Left colon (tissue), 2 donors: ENCODE results near the gene DGKD. TPM values are rescaled to one million over a fixed set of nuclear protein-coding genes. Genes with fewer than 3 reads are reported as not detected.
A peak's percentile ranks its signal among the peaks of the same experiment; 100 is the strongest.

Source experiments
- ATAC-seq: fragments of 200-7000 bp; cut with Tn5 transposase; one replicate; pipeline ENCODE4 v1.9.1; 2020; ENCODE audit warnings: mild to moderate bottlenecking, moderate library complexity
- DNase-seq, 2 donors: peaks; one replicate each; pipeline ENCODE4 v3.0.0-alpha.2; 2020
- intact Hi-C, 2 donors: fragments of 100-400 bp; cut with DNase I in 1 of 2; cut with micrococcal nuclease in 1 of 2; formaldehyde crosslinking; loops; one replicate each; pipeline versions ENCODE4 v1.11.2 to v1.14.0; 2022; cut with DNase I, micrococcal nuclease
- total RNA-seq, 2 donors: library from RNA; stranded (reverse); fragmentation: NEBNext Ultra II Directional; extraction: Animal tissue kit (Norgen Biotek cat#: 25700); gene quantifications; one replicate each; pipeline ENCODE4 v1.2.1, GENCODE V29; 2021
- donor health status: DM: no; HTN: no; CAD: no.
- donor health status: DM: yes; HTN: yes; CAD: no.

DGKD gene
- total RNA-seq, 2 donors from 2014 or later = 91.3 to 93.2 TPM

- peak; percentile 6 for ATAC-seq
- no peak for DNase-seq
- intact Hi-C loops = no loop called here
These were observed 48.1 kb downstream of the DGKD start for GRCh38 chr2:233402346-233402745.

GRCh38 chr2:233402789-233403188 lies 48.5 kb downstream of the DGKD start:
- no peak for DNase-seq
- intact Hi-C loops = no loop called here
- peak; percentile 83 for ATAC-seq

DNA sequence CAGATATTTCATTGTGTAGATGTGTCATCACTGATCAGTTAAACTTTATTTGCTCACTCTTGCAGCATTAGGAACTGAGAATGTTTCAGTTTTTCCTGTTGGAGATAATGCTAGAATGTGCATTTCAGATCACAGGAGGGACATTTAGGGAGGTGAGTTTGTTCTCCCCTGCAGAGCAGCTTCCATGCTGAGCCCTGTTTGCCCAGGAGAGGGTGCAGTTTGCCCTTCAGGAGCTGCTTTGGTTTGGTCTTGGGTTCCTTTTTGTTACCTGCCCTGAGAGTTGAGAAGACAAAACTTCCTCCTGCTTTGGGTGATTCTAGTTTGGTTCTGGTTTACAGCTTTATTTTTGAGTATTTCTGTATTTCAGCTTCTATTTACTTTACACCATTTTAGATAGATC lies 49.9 kb downstream of the DGKD start:
- intact Hi-C loops = no loop called here
- DNase-seq (peak in 1 of 2 donors; percentile 73), ATAC-seq (peak; percentile 54)

GRCh38 chr2:233406865-233407264 lies 52.6 kb downstream of the DGKD start:
- DNase-seq (no peak), ATAC-seq (no peak)
- intact Hi-C loops = no loop called here

DNA sequence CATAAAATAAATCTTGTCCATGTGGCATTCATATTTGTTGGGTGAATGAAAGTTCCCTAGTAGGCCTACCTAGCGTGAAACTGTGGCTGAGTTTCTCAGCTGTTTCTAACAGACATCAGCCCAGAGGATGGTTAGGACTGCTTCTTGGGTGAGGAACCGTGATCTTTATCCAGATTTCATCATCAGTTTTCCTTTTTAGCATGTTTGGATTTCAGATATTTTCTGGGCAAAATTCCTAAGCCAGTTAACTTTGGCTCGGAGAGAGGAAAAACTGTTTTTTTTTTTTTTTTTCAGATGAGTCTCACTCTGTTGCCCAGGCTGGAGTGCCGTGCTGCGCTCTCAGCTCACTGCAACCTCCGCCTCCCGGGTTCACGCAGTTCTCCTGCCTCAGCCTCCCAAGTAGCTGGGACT lies 53.5 kb downstream of the DGKD start:
- DNase-seq = no peak
- ATAC-seq = no peak
- intact Hi-C loops = no loop called here

GRCh38 chr2:233408366-233409285 lies 54.3 kb downstream of the DGKD start:
- intact Hi-C loops = no loop called here
- peak; percentile 67 for ATAC-seq
- DNase-seq = peak in 1 of 2 donors; percentile 47

- peak; percentile 82 for ATAC-seq
- DNase-seq = peak; percentile 71 to 81
- intact Hi-C loops = no loop called here
These were observed 55.1 kb downstream of the DGKD start for GRCh38 chr2:233409286-233409991.

DNA sequence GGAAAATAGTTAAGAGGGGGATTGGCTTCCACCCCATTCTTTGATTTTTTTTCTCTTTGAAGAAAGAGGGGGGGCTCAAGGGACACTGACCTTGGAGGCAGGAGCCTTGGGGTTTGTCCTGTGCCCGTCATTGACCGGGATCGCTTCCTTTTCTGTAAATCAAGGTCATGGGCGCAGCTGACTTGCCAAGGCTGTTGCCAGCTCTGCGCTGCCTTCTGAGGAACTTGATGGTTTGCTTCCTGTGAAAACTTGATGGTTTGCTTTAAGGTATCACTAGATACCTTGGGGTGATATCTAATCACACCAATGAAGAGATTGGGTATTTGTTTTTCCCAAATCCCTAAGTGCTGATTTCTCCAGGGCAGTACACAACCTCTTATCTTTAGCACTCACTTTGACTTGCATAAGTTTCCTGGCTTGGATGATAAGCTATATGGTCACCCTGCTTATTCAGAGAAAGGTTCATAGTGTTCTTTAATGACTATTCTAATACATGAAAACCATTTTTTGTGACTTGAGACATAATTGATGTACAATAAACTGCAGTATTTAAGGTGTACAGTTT lies 56.0 kb downstream of the DGKD start:
- DNase-seq (peak in 1 of 2 donors; percentile 50), ATAC-seq (peak; percentile 45)
- intact Hi-C loops = no loop called here

DNA sequence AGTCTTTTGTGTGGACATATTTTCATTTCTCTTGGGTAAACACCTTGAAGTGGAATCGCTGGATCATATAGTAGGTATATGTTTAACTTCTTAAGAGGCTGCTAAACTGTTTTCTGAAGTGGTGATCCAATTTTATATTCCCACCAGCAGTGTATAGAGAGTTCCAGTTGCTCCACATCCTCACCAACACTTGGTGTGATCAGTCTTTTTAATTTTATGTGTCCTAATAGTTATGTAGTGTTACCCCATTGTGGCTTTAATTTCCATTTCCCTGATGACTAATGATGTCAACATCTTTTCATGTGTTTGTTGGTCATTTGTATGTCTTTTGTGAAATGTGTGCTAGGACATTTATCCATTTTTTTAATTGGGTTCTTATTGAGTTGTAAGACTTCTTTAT lies 56.9 kb downstream of the DGKD start:
- no peak for DNase-seq
- intact Hi-C loops = no loop called here
- ATAC-seq = no peak

DNA sequence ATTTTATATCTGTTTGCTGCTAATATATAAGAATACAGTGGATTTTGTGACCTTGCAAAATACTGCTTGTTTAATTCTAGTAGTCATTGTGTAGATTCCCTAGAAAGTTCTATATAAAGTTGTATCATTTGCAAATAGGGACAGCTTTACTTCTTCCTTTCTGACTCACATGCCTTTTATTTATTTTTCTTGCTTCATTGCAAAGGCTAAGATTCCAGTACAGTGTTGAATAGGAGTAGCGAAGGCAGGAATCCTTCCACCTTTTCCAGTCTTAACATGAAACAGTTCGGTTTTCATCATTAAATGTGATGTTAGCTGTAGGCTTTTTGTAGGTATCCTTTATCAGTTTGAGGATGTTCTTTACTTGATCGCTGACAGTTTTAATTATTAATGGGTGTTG lies 58.1 kb downstream of the DGKD start:
- DNase-seq = no peak
- intact Hi-C loops = no loop called here
- ATAC-seq = no peak

DNA sequence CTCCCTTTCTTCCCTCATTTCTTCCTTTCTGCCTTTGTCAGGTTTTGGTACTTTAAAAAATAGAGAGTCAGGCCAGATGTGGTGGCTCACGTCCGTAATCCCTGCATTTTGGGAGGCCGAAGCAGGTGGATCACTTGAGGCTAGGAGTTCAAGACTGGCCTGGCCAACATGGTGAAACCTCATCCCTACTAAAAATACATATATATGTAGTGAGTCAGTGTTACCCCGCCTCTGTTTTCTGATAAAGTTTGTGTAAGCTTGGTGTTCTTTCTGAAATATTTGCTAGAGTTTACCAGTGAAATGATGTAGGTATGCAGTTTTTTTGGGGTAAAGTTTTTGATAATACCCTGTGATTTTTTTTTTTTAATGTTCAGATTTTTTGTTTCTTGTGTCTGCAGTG lies 58.8 kb downstream of the DGKD start:
- DNase-seq (no peak), ATAC-seq (no peak)
- intact Hi-C loops = no loop called here

DNA sequence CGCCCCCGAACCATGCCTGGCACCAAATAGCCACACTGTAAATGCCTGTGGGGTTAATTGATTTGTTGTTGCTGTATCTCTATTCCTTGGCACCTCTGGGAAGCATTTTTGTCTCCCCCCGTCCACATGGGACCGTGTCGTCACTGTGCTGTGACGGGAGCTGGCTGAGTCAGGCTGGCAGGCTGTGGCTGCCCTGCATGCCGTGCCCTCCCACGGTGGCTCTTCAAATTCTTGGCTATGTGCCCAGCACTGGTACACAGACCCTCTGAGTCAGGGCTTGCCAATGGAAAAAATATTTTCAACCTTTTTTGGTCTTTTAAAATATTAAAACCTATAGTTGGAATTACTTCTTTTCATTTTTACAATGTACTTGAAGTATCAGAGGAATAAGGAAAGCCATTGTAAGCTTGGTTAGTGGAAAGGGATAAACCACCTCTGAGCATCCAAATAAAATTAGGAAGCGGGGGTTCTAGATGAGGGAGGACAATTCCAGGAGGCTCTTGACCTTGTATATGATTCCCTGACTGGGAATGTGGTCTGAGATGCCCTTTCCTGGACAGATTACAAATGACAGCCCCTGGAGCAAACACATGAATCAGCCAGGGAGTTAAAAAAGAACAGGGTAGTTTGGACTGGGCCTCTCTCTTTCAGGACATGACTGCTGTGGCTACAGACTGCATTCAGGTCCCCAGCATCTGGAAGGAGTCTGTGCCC lies 59.4 kb downstream of the DGKD start:
- intact Hi-C loops = no loop called here
- ATAC-seq = no peak
- no peak for DNase-seq

- DNase-seq = no peak
- intact Hi-C loops = no loop called here
- no peak for ATAC-seq
These were observed 60.0 kb downstream of the DGKD start for GRCh38 chr2:233414273-233414654.

GRCh38 chr2:233414777-233415570 lies 60.7 kb downstream of the DGKD start:
- ATAC-seq (peak; percentile 51), DNase-seq (no peak)
- intact Hi-C loops = no loop called here

- no peak for DNase-seq
- intact Hi-C loops = no loop called here
- peak; percentile 77 for ATAC-seq
These were observed 61.9 kb downstream of the DGKD start for GRCh38 chr2:233416199-233416598.

DNA sequence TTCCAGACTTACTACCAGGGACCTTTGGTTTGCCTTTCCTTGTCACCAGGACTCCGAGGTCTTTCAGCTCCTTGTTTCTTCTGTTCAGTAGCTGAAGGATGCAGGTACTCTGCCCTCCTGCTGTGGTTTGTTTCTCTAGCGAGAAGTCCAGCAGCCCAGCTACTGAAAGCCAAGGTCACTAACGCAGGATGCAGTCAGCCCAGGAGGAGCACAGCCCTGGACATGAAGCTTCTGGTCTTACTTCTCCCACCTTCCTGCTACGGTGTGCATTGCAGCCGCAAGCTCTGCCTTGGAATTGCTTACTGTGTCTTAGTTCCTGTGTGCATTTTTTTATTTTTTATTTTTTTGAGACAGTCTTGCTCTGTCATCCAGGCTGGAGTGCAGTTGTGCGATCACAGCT lies 62.4 kb downstream of the DGKD start:
- intact Hi-C loops = no loop called here
- ATAC-seq (no peak), DNase-seq (no peak)

DNA sequence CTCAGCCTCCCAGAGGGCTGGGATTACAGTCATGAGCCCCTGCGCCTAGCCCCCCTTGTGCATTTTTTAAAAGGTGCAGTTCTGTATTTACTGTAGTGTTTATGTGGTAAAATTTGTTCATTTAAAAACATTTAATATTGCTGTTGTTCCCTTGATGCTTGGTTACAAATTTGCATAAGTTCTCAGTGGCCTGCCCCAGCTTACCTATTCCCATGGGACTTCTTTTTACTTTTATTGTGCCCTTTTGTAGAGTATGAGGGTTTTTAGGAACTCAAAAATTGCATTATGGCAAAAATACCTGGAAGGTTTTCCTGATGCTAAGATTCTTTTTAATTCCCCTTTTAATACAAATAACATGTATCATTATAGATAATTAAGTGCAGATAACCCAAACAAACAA lies 63.0 kb downstream of the DGKD start:
- no peak for ATAC-seq
- intact Hi-C loops = no loop called here
- no peak for DNase-seq

DNA sequence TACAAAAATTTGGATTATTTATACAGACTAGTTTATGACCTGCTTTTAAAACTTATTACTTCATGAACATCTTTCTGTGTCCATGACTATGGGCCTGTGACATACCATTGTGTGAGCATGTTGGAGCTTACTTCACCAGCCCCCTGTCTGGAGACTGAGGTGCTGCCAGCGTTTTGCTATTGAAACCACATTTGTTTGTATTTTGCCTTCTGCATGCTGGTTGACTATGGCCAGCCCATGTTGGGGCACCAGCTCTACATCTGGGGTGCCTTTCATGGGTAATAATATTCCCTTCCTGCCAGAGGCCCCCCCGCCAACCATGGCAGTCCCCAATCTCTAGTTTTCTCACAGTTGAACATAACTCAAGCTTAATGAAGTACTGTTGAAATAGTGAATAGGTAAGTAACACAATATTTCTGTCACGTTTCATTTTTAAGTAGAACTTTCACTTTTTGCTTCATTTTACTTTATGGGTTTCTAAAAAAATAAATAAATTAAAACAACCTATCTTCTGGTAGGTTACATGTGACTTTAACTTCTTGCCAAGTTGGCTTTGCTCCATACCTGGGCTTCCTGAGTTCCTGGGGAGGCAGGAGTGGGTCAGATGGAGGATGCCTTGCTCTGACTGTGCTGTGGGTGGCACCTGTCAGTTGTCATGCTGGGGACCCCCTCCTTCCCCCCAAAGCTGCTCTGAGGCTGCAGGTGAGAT lies 63.9 kb downstream of the DGKD start:
- intact Hi-C loops = no loop called here
- ATAC-seq (no peak), DNase-seq (no peak)
